Measurements from ENCODE around the gene PTPRN. TPM values are rescaled to one million over a fixed set of nuclear protein-coding genes. Genes with fewer than 3 reads are reported as not detected.

The PTPRN gene
- total and polyA plus RNA-seq, 8 donors = 0.17 to 1.4 (median 0.79) TPM; not detected in 1

DNA sequence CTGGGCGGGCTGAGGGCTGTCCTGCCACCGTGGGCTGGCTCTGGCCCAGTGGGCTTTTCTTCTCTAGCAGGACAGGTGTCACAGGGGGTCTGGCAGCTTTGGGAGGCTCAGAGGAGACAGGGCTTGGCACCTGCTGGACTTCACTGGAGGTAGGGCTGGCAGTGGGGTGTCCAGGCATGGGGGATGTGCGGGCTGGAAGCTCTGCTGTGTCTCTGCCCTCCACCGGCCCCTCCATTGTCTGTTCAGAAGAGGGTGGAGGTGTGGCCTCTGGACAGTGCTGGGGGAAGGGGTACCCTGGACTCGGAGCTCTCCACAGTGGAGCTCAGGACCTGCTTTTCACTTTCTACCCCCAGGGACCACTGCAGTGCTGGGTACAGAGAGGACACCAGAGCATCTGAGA is 9.2 kb downstream of the PTPRN start:
- Histone ChIP-seq H3K4me3 (no peak overlapping the region), H3K9me3 (no peaks in the 10 kb centered on the region), H3K27me3 (peaks cover 0 to 64% of the 10 kb centered on the region in 2 donors), H3K36me3 (no peaks in the 10 kb centered on the region), H3K27ac (no peak overlapping the region), H3K4me1 (peaks cover 0 to 9% of the 10 kb centered on the region in 2 donors)
- ATAC-seq (no peak), DNase-seq (peak in 1 of 4 donors; percentile 41)
- intact Hi-C loops (cut with DNase I) = loop anchor here in 1 of 2 donors (10.0 kb wide), 1 partner anchor 245 kb away; no protein-coding TSS in a partner anchor
- no peak for TF ChIP-seq CTCF (IDR thresholded peaks at IDR 0.05)

- TF ChIP-seq CTCF (IDR thresholded peaks at IDR 0.05) = no peak
- intact Hi-C loops (cut with DNase I) = loop anchor here (5.0 to 10.0 kb wide), 2 partner anchors 127 to 135 kb away; partner anchors contain the start of genes NHEJ1 (in 1 of the 2) and SLC23A3 (in 1 of the 2)
- ATAC-seq = no peak
Observed at GRCh38 chr2:219299372-219299760, 9.8 kb downstream of the PTPRN start.

GRCh38 chr2:219298759-219299371 is 10.3 kb downstream of the PTPRN start:
- intact Hi-C loops (cut with DNase I) = loop anchor here (5.0 to 10.0 kb wide), 2 partner anchors 127 to 134 kb away; partner anchors contain the start of genes NHEJ1 (in 1 of the 2) and SLC23A3 (in 1 of the 2)

More at GRCh38 chr2:219299372-219299760, 9.8 kb downstream of the PTPRN start:
- DNase-seq = peak in 1 of 4 donors; percentile 42
- H3K9me3 ChIP-seq = no peaks in the 10 kb centered on the region
- H3K4me3 ChIP-seq = no peak overlapping the region
- peaks cover 0 to 64% of the 10 kb centered on the region in 2 donors for H3K27me3 ChIP-seq
- peaks cover 0 to 13% of the 10 kb centered on the region in 2 donors for H3K4me1 ChIP-seq
- H3K36me3 ChIP-seq = no peaks in the 10 kb centered on the region
- H3K27ac ChIP-seq = no peak overlapping the region

GRCh38 chr2:219297766-219298456 is 11.3 kb downstream of the PTPRN start:
- Histone ChIP-seq H3K27ac (no peak overlapping the region), H3K36me3 (no peaks in the 10 kb centered on the region), H3K4me3 (no peak overlapping the region), H3K27me3 (peaks cover 0 to 58% of the 10 kb centered on the region in 2 donors), H3K9me3 (no peaks in the 10 kb centered on the region), H3K4me1 (peaks cover 0 to 18% of the 10 kb centered on the region in 2 donors)
- intact Hi-C loops (cut with DNase I) = loop anchor here (5.0 to 10.0 kb wide), 2 partner anchors 126 to 133 kb away; partner anchors contain the start of genes NHEJ1 (in 1 of the 2) and SLC23A3 (in 1 of the 2)
- TF ChIP-seq CTCF (IDR thresholded peaks at IDR 0.05) = no peak
- no peak for DNase-seq
- no peak for ATAC-seq

More at GRCh38 chr2:219298759-219299371, 10.3 kb downstream of the PTPRN start:
- peak; percentile 99 to 100 for TF ChIP-seq CTCF (IDR thresholded peaks at IDR 0.05)
- H3K27ac ChIP-seq = no peak overlapping the region
- no peaks in the 10 kb centered on the region for H3K9me3 ChIP-seq
- no peaks in the 10 kb centered on the region for H3K36me3 ChIP-seq
- peaks cover 0 to 18% of the 10 kb centered on the region in 2 donors for H3K4me1 ChIP-seq
- DNase-seq = peak; percentile 68 to 93 (median 85)
- ATAC-seq = peak; percentile 84
- no peak overlapping the region for H3K4me3 ChIP-seq
- H3K27me3 ChIP-seq = peaks cover 0 to 65% of the 10 kb centered on the region in 2 donors

All from left lung (tissue), 10 donors.